Measurements from ENCODE around the gene PRKCA.

DNA sequence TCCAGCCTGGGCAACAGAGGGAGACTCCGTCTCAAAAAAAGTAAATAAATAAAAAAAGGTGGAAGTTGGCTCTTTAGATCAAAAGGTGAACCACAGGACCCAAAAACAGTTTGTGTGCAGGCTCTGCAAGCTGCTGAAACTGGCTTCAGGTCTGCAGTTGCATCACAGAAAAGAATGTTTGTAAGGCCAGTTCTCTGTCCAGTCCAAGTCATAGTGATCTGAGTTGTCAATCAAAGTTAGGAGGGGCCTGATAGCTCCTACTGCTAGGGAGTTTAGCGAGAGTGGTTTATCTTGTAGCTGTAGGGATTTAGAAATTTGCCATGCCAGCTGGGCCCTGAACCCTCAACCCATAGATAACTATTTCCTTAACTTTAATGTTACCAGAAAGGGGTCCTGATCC lies 431.3 kb downstream of the PRKCA start:
- TF ChIP-seq CTCF (IDR thresholded peaks at IDR 0.05) (no peak), ZFX (IDR thresholded peaks at IDR 0.05; ENCODE audit: borderline replicate concordance) (no peak)
